Sigmoid colon (tissue), 4 donors: ENCODE results near the gene SPAG16.

Experiments used
- CTCF ChIP-seq, 4 experiments: fragments of 450-650 bp in 3 of 4; fragments of 200-600 bp in 1 of 4; IDR thresholded peaks; one replicate each; pipeline ENCODE4 v1.5.1; 2016 to 2019; ENCODE audit warnings: antibody characterized with exemption in 4 of 4, mild to moderate bottlenecking in 3 of 4, moderate library complexity in 2 of 4
- POLR2AphosphoS5 ChIP-seq, 4 donors: sonication (generic); formaldehyde crosslinking; IDR thresholded peaks; one replicate each; pipeline ENCODE4 v1.6.1; 2017; ENCODE audit warnings: antibody characterized with exemption in 4 of 4

- TF ChIP-seq CTCF (IDR thresholded peaks at IDR 0.05) (no peak), POLR2AphosphoS5 (IDR thresholded peaks at IDR 0.05) (no peak)
These were observed 735.7 kb downstream of the SPAG16 start for GRCh38 chr2:214019973-214020345.
